Stimulated activated CD4-positive, alpha-beta T cell treated with anti-CD3 and anti-CD28 coated beads, Interleukin-1b, Interleukin-23, amount 100 ng/mL, for 1 hour (primary cell): ENCODE data around the gene SMURF2.

ENCODE experiments used
- DNase-seq, 2 donors: peaks; one replicate each; pipeline ENCODE4 v3.0.0-alpha.2; 2020; ENCODE audit warnings: low read depth in 2 of 2

The SMURF2 gene

DNA sequence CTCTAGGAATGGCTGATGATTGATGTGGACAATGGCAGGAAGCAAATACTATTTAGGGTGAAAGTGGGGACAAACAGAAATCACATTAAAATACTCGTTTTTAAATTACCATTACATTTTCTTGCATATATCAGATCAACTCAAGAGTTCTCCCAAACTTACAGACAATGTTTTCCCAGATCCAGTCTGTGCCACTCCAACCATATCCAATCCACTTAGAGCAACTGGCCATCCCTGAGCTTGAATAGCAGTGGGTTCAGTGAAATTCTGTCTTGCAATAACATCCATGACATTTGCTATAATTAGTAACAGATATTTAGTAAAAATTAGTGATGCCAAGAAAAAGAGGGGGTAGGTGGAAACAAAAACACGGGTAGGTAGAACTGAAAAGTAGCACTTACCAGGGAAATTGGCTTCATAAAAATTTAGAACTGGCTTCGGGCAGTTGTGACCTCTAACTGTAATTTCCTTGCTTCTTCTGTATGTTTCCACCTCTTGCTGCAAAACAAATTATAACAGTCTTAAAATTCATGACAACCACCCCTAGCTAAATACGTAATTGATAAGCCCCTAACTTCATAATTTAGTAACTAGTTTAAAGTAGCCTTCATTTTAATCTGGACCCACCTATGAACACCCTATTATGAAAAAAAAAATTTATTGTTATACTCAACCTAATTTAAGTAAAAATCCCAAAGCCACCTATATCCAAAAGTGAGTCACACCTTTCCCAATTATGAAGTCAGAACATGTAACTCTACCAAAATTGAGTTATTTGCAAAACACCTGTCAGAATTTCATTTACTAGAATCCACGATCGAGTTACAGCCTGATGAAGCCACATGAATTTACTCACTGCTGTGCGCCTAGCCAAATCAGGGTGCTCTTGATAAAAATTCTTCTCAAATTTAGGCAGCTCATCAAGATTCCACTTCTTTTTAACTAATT is 158.0 kb downstream of the SMURF2 start:
- no peak for DNase-seq

DNA sequence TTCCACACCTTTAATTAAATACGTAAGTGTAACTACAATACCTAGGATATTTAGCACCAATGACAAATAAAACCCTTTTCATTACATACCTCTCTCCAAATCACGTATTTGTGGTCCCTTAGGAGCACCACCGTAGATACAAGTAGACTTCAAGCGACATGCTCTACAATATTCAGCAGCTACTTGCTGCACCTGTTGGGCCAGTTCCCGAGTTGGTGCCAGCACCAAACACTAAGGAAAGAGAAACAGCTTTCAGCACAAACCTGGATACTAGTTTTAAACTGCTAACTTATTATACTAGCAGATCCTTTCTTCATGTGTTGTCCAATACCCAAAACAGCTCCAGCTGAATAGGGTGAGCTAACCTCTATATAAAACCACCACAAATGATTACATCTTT is 158.8 kb downstream of the SMURF2 start:
- no peak for DNase-seq

DNA sequence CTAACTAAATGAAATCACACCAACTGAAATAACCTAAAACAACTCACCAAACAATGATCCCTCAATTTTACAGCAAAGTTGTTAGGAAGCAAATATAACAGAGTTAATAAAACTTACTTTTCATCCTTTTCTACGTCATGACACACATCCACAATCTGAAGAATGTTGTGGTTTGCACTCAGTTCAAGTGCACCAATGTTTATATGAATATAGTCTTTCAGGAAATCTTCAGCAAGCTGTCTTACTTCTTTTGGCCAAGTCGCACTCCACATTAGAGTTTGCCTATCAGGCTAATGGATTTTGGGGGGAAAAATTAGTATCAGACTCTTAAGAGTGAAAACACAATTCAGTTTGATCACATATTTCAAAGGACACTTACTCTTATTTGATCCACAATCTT is 159.3 kb downstream of the SMURF2 start:
- no peak for DNase-seq

DNA sequence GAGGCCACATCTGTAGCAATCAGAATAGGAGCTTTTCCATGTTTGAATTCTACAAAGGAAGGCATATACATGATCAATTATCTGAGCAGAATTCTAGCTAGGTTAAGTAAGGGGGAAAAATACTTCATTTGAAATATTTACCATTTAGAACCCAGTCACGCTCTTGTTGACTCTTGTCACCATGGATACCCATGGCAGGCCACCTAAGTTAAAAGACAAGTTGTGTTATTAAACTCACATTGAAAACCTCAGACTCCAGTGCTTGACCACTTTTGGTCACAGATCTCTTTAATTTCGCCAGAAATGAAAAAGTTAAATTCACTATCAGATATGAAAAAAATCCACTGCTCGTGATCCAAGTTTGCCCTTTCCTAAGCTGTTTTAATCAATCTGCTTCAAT is 160.1 kb downstream of the SMURF2 start:
- no peak for DNase-seq

DNA sequence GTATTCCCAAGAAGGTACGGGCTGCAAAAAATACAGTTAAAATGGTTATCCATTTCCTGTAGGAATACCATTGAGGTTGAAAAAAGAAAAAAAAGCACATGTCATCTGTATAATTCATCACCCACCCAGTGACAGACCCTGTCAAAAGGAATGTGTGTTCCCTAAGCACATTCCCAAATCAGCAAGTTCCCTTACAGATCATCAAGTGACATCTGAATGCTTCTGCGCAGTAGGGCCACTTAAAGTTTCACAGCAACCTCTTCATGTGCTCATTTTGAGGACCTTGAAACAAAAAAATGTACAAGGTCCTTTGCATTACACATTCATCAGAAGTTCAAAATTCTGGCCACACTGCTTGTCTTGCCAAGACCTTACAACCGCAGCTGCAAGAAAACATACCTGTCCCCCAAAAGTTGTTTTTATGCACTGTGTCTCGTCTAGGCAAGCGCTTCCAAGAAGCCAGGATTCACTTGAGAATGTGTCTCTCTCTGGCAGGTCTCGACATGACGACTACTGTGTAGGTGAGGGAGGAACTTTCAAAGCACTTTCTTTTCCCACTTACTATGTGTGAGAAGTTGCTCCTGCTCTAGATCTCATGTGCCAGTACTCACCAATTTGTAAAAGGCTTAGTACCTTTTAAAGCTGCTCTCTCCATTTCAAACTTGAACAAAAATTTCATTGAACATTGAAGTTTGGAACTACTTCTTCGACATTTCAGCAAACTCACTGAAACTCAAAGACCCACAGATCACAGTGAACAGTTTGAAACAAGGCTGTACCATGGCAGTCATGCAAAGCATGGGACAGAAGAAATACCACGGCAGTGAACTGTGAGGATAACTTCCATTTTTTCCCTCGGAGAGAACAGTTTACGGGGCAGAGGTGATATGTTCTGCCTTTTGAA is 161.0 kb downstream of the SMURF2 start:
- no peak for DNase-seq

DNA sequence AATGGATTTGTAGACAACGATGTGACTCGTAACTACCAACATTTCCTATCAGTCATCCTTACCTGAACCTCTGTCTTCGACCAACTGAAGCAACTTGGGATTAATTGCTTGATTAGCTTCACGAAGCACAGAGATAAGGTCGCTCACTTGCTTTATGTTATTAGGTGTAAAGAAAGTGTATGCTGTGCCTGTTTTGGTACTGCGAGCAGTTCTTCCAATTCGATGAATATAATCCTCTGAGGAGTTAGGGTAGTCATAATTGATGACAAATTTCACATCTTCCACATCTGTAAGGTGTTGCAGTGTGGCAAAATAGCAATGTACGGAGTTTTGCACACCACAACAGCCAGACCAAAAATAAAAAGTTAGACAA is 161.6 kb downstream of the SMURF2 start:
- DNase-seq: no peak

DNA sequence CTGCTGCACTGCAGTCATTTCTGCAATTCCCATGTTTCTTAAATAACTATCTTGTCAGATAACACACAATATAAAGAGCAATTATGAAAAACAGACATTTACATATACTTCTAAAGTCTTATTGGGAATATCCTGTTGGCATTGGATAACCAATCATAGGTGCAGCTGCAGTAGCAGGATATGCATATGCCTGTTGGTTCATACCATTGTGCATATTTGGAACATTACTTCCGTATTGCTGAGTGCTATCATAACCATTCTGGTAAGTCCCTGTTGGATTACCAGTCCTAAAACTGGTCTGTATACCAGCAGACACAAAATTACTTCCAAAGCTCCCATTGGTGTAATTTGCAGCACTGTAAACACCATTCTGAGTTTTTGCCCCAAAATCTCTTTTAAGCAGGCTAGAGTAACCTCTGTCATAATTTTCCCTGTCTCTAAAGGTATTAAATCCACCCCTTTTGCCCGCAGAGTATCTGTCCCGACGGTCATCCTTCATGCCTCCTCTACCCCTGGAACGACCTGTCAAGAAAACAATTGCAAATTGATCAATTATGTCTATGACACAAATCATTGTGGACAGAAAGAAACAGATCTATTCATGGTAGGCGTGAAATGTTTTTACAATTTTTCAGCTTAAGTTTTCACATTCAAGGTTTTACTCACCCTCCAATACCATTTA is 162.2 kb downstream of the SMURF2 start:
- no peak for DNase-seq

DNA sequence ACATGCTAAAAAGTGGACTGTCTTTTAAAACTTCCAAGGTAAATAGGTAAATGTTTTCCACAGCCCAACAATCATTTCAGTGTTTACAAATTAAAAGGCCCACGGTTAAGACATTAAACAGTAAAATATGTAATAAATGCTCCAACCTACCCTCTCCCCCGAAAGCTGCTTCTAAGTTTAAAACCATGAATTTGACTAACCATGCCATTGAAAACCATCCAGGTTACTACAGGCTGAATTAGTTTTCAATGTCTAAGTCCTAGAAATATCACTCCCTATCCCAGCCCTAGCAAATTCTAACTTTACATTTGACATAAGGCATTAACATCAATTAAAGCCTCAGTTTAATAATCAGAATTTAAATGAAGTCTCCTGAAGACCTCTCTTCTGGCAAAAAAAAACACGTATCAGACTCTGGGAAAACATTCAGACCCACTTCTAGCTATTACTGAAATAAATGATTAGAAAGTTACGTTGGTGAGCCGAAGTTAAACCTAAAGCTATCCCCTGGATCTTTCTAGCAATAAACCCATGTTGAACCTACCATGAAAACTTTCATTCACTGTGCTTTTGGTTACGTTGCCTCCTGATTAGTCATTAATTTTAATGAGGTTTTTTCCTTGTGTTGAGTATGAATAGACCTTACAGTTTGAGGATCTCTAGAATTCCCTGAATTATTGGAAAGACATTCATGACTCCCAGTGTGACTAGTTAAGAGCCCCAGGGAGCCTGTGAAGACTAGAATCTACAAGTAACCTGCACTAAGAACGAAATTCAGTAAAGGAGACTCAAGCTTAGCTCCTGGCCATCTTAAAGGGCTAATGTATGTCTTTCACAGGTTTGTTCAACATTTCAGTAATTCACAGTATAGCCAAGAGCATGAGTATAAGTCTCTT is 163.6 kb downstream of the SMURF2 start:
- no peak for DNase-seq

DNA sequence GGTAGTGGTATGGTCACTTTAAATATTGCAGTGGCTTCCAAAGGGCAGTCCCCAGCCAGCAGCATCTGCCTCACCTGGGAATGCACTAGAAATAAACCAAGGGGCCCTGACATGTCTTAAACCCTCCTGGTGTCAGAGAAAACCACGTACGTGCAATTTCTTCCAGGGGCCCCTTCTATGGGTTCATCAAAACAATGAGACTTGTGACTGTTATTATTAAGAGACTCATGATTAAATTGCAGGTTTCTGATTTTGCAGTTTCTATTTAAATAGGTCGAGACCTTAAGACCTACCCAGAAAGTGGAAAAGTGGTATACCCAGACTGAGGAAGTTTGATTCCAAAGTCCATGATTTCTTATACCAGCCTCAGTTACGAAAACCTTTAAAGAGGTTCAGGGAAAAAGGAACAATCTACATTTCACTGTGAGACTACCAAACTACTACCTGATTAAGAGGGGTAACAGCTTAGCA is 164.5 kb downstream of the SMURF2 start:
- no peak for DNase-seq

DNA sequence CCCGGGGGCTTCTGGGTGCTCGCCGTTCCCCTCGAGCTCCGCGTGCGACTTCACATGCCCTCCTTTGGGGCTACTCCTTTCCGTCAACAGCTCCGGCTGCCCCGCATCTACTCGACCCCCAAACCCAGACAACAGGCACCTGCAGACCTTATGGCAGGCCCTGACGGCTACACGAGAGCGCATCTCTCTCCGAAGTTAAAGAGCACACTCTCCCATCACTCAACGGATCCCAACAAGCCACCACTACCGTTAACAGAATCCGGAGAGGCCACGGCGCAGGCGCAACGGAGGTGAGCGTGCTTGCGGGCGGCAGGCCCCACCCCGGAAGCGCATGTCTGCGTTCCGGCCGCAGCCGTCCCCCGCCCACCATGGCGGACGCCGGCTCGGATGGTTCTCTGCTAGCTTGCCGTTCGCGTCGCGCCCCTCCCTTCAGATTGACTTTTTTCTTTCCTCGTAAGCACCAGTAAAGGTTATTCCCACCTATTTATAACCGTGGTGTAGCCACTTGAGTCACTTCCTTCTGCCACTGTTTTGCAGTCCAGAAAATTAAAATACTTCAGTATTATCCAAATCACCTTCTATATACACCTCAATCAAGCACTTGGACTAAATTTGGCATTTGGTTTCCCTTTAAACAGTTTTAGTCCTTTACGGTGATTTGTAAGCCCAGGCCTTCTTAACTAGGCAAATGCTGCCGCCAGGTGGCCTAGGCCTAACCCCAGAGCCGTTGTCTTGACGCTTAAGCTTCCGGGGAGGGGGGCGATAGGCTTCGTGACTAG is 165.1 kb downstream of the SMURF2 start, which contains the start of gene POLG2:
Gene POLG2, minus strand, starts transcription at position 269 of the 779 bp plus-strand sequence. Its CDS starts 86 bp downstream, at position 183.
- peak; percentile 88 to 91 for DNase-seq

DNA sequence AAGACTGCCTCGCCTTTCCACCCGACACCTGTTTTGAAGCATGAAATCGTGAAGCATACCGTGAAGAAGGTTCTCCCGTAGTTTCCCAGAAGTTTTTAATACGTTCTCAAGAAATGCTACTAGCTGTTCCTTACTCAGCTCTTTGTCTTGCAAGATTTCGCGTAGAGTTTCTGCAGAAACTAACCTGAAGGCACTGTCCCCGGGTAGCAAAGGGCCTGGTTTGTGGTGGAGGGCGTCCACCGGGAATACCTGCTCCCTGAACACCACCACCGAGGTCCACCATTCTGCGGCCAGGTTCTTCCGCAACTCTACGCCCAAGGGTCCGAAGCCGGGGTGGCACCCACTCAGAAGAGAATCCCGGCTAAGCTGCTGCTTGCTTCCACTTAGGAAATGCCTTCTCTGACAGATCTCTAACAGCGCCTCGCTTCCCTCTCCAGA is 165.7 kb downstream of the SMURF2 start:
- DNase-seq: no peak
